Astrocyte of the cerebellum (primary cell): ENCODE measurements around the gene PFKFB4.

Source experiments
- DNase-seq: peaks from one replicate; pipeline ENCODE4 v3.0.0-alpha.2; 2011; ENCODE audit warnings: low read depth
- H3K4me3 ChIP-seq: 2 replicates; pipeline ENCODE4 v1.5.1; 2011; ENCODE audit warnings: mild to moderate bottlenecking, low read depth, low read length, moderate library complexity
- CTCF ChIP-seq: IDR thresholded peaks from 2 replicates; pipeline ENCODE4 v1.5.1; 2012; ENCODE audit warnings: low read length, low read depth, moderate library complexity, mild to moderate bottlenecking; ENCODE audit errors: missing control alignments
- in situ Hi-C: cut with HindIII; loops from 2 replicates; pipeline ENCODE4 v1.10.0; 2017; ENCODE audit warnings: low sequenced_read_pairs

Gene PFKFB4

GRCh38 chr3:48587686-48588085 lies 31.1 kb upstream of the PFKFB4 start:
- DNase-seq, result no peak
- no peak for TF ChIP-seq CTCF
- in situ Hi-C loops, result no loop called here
- no peak overlapping the region for H3K4me3 ChIP-seq

GRCh38 chr3:48585411-48585810 lies 28.8 kb upstream of the PFKFB4 start:
- H3K4me3 ChIP-seq, result no peak overlapping the region
- in situ Hi-C loops, result no loop called here
- no peak for DNase-seq
- no peak for TF ChIP-seq CTCF

- H3K4me3 ChIP-seq, result no peak overlapping the region
- TF ChIP-seq CTCF, result no peak
- no peak for DNase-seq
- in situ Hi-C loops, result no loop called here
Observed at GRCh38 chr3:48584836-48585235, 28.2 kb upstream of the PFKFB4 start.

- in situ Hi-C loops, result no loop called here
Observed at GRCh38 chr3:48581621-48582481, 25.2 kb upstream of the PFKFB4 start.

GRCh38 chr3:48576647-48577046 lies 20.0 kb upstream of the PFKFB4 start:
- TF ChIP-seq CTCF, result no peak
- no peak overlapping the region for H3K4me3 ChIP-seq
- no peak for DNase-seq
- in situ Hi-C loops, result no loop called here

More at GRCh38 chr3:48581621-48582481, 25.2 kb upstream of the PFKFB4 start:
- no peak overlapping the region for H3K4me3 ChIP-seq
- no peak for DNase-seq
- no peak for TF ChIP-seq CTCF

- no peak for DNase-seq
- in situ Hi-C loops, result no loop called here
- H3K4me3 ChIP-seq, result no peak overlapping the region
- TF ChIP-seq CTCF, result no peak
Observed at GRCh38 chr3:48575366-48575765, 18.8 kb upstream of the PFKFB4 start.
